ENCODE results near the gene CASZ1.

CASZ1 gene

DNA sequence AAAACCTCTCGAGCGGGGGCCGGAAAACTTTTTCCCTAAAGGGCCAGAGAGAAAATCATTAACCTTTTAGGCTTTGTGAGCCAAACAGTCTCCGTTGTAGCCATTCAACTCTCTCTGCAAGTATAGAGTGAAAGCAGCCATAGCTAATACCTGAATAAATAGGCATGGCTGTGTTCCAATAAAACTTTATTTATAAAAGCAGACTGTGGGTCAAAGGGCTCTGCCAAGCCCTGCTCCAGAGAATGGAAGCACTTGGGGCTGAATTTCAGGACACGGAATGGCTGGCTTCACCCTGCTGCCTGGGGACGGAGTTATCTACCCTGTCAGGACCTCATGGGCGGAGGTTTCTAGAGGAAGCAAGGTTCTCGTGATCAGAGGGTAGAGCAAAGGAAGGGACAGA, 92.7 kb downstream of the CASZ1 start:
- no peak for DNase-seq

DNA sequence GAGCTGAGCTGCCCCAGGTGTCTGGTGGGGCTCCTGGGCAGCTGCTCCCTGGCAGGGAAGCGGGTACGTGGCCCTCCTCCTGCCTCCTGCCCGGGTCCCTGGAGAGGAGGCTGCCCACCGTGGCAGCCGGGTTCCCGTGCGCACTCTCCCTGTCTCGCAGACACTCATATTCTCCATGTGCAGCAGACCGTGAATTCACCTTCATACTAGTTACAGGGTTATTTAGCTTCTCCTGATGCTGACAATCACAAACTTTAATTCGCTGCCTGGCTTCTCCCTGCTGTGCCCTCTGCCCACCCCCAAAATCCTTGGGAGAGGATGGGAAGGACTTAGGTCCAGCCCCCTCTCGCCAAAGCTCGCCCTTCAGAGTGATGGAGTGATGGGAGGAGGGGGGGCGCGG, 95.3 kb downstream of the CASZ1 start:
- no peak for DNase-seq

DNA sequence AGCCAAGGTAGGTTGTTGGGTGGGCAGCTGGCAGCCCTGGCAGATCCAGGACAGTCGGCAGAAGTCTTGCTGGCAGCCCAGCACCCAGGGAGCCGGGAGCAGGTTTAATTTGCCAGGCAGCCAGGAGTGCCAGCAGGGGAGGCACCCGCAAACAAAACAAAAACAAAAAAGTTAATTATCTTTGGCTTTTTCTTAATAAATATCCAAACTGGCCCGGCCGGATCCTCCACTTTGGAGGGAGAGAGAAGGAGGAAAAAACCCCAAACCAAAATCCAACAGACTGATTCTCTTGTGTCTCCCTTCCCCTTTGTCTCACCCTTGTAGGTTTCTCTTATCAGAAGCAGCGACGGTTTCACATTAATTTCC, 97.0 kb downstream of the CASZ1 start:
- no peak for DNase-seq

DNA sequence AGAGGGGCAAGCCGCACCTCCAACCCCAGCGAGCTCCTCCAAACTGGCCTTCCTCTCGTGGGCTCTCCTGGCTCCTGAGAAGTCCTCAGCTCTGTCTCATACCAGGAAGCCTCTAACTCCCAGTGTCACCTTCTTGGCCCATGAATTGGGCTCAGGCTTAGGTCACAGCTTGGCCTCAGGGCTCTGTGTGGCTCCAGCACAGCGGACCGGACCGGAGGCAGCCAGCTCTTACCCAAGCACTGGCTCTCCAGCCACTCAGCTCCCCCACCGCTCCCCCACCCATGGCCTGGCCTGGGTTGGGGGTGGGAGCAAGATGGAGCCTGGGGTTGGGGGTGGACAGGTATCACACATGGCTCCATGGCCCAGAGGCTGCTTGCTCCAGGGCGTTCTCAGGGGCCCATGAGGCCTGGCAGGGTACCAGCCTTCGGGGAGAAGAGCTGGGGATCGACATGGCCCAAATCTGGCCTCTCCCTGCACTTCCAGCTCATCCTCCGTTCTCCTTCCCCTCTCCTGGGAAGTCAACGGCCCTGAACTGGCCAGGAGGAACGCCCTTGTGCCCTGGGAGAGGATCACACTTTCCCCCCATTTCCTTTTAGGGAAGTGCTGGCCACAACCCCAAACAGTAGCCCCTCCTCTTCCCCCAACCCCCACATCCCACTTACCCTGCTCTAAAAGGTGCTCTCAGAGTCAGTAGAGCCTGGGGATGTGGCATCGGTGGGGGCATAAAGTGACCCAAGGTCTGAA, 97.5 kb downstream of the CASZ1 start:
- no peak for DNase-seq

DNA sequence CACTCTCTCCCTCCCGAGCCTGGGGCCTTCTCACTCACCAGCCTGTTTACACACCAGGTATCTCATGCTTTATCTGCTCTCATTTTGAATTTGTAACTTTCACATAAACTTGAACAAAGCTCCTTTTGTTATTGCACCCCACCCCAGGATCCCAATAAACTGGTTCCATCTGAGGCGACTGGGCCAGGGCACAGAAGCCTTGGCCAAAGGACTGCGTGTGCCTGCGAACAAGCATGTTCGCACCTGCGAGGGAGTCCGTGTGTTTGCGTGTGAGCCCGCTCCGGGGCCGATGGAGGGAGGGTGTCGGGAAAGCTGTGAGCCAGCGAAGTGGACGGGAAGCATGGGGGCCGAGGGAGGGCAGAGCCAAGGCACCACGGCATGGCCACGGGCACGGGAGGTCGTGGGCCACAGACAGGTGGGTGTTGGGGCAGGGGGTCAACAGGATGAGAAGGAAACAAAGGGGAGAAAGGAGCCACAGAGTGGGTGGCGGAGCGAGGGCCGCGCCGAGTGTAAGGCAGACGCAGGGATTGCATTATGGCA, 98.8 kb downstream of the CASZ1 start:
- no peak for DNase-seq

DNA sequence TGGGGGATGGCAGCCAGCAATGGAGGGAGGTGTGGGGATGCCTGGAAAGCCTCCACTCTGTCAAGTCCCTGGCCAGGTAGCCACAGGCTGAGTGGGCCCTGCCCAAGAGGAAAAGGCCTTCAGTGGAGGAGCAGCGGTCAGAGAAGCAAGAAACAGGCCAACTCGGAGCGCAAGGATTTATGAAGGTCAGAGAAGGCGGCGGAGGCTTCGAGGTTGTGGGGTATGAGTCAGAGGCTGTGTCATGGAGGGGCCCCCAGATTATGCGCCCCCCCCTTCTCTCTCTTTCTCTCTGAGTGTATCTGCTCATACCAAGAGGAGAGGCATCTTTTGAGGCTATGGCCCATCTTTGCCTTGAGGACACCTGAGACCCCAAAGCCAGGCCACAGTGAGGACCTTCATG, 99.5 kb downstream of the CASZ1 start:
- no peak for DNase-seq

DNA sequence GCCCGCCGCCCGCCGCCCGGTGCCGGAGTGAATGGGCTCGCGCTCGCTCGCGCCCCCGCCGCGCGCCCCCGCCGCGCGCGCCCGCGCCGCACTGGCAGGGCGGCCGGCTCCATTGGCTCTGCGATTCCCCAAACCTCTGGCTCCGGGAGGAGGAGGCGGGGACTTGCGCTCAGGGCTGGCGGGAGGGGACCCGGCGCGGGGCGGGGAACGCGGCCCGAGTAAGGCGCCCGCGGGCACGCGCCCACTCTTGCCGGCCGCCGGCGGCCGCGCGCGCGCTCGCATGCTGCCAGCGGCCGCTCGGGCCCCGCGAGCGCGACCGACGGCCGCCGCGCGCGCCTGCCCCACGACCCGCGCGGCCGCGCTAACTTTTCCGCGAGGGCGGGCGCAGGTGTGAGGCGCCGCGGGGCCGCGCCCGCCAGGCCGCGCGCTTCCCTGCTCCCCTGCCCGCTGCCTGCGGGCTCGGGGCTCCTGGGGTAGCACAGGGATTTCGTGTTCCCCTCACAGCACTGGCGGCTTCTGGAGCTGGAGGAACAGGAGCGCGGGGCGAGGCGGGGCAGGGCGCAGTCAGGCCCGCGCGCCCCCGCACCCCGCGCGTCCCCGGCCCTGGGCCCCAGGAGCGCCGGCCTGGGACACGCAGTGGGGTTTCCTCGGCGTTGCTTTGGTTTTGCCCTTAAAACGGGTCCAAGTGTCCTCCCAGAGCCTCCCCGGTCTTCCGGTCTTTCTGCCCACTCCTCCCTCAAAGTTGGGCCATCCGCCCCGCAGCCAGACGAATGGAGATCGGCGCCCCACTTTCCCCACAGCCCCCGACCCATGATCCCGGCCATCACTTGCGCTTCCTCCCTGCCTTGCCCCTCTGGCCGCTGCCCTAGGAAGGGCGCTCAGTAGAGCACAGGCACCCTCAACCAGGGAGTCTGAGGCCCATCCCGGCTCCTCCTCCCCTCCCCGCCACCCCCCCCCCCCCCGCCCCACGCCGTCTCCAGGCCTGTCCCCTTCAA, 101.5 kb downstream of the CASZ1 start:
- DNase-seq: peak; percentile 84

DNA sequence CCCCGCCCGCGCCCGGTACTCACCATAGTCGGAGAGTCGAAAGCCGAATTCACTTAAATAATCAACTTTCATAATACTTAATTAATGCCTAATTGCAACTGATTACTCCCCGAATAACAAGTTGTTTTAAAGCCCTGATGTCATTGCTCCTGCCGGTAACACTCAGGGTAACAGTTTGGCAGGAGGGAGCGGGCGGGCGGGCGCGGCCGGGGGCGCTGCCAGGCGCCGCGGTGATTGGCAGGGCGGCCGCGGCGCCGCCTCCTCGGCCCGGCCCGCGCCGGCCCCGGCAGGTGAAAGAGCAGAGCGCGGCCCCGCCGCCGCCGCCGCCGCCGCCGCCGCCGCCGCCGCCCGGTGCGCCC, 102.2 kb downstream of the CASZ1 start:
- DNase-seq: peak; percentile 56

DNA sequence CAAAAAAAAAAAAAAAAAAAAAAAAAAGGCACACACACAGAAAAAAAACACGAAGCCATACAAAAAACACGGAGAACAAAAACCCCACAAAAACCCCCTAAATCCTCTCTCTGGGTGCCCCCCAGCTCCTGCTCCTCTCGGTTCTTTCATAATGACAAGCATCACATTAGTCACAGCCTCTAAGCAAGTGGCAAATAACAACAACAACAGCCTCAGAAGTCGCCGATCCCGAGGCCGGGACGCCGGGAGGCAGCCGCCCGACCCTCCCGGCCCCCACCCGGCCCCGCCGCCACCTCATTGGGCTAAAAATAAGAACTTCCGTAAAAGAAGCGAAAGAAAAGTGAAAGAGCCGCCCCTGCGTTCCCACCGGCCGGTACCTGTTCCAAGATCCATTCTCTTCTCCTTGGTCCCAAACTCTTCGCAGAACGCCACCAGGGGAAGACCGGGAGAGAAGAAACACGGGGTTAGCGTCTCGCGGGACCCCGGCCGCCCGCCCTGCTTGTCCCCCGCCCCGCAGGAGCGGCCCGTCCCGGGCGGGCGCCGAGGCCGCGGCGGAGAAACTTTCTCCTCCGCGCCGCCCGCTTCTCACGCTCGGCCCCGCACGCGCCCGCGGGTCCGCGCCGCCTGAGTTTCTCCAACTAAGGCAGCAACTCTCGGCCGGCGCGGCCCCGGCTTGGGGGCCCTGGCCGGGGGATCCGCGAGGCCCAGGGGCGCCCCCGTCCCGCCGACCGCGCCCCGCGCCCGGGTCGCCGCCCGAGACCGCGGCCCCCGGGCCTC, 102.8 kb downstream of the CASZ1 start:
- peak; percentile 16 for DNase-seq

DNA sequence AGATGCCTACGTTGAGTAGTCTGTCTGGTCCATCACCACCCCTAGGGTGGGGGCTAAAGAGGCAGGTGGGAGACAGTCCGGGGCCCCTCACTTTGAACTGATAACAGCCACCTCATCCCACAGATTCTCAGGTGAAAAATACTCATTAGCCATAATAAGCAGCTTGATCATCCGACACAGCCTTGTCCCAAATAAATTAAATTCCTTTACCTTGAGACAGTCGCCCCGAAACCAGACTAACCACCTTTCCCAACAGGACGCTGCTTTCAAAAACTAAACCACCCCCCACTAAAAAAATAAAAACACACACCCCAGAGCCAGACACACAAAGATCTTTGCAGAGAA, 103.3 kb downstream of the CASZ1 start:
- DNase-seq: no peak

DNA sequence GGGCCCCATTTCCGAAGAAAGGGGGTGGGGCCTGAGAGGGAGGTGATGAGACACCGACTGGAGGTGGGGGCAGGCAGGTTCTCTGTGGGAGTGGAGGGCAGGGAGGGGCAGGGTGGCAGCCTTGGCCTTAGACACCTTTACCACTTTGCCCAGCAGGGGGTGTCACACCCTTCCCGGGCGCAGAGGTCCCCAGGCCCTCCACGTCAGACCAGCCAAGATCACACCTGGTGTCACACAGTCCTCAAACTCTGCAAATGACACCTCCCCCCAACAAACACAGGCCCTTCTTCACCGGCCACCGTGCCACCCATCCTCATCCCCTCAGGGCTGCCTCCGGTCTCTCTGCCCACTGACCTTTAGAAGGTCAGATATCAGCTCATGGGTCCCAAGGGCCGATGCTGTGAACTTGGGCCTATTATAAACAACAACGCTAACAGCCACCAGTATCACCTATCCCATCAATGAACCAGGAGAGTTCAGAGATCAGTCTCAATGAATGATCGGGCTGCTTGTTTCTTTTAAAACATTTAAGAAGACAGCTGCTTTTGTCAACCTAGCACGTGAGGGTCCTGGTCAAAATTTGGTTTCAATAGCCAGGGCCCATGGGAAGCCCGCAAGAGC, 103.9 kb downstream of the CASZ1 start:
- DNase-seq: peak; percentile 56

DNA sequence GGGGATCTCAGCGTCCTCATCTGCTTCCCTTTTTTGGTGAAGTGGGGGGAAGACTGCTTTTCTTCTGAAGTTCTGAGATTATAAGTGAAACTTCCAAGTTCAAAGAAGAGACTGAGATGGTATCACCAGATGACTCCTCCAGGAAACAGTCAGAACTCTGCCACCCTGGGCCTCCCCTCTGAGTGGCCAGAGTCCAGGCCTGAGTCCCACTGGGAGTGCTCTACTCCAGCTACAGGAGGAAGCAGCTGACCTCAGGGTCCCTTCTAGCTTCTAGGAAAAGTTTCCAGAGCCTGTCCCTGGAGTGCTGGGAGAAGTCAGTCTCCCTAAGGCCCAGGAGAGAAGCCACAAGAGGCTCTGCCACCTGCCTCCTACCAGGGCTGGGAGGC, 104.7 kb downstream of the CASZ1 start:
- DNase-seq: no peak

DNA sequence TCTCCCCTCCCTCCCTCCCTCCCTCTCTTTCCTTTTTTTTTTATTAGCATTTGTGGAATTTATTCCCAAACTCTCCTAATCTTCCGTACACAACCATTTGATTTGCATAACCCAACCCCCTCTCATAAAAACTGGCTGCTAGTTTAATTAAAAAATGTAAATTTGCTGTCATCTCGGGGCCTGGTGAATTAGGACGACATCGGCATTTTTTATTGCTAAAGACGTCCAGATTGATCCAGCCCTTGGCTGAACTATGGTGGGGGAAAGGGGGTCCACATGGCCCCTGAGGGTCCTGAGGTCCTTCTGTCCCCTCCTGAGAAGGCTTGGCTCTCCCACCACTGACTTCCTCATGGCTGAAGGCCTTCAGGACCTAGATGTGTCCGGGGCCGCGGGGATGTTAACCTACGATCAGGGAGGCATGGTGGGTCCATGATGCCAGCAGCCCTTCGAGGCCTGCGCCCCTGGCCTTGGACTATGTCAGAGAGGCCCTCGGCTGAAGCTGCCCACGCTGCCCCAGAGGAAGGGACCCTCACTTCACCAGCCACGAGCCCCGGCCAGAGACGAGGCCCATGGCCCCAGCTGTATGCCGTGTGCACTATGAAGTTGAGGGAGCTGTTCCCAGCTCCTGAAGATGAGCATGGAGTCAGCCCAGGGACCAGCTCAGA, 105.2 kb downstream of the CASZ1 start:
- no peak for DNase-seq

DNA sequence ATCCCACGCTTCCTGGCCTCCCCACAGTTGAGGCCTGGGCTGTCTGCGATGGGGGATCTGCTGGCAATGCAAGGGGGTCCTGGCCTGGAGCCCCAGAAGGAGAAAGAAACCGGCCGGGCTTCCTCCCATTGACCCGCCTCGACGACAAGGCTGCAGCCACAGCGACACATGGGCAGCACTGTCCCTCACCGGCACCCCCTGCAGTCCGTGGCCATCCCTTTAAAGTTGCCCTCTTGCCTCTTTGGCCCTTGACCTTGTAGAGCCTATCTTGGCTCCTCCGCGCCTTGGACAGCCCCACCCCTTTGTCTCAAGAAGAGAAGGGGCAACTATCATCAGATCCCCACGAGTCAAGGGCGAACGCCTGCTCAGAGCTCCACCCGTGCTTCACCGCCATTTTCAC, 106.0 kb downstream of the CASZ1 start:
- DNase-seq: peak; percentile 2

DNA sequence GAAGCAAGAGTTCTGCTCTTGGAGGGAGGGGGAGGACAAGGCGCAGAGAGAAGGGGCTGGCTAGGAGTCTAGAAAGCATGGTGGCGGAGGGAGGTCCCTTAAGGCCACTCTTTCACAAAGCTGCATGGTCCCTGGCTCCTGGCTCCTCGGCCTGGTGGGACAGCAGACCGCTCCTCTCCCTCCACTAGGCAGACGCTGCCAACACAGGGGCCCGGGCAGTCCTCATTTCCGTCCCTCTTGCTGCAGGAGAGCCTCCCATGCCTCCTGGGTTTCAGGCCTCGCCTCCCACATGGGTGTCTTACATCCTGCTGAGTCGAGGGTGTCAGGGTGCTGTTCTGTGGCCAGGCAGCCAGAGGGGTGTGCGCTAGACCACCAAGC, 108.0 kb downstream of the CASZ1 start:
- DNase-seq: no peak

DNA sequence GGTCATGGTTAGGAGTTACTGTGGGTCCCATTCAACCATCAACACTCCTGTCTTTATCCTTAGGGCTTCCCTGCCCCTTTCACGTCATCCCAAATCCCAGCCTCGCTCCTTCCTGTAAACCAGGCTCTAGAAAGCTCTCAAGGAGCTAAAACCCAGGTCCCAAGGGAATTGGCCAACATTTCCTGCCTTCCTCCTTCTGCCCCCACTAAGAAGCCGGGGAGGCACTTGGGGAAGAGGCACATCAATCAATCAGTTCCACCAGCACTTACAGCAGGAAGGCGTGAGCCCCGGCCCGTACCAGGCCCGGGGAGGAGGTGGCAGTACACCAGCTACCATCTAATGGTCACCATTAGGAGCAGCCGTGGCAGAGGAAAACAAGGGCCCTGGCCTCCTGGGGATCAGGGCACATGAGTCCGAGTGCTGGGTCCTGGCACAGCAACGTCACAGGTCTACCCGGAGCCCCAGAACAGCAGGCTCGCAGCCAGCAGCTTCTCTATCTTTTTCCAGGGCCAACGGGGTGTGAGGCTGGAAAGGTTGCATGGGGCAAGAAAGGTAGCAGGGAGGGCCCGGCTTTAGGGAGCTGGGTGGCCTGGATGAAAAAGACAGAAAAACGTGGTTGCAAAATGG, 108.6 kb downstream of the CASZ1 start:
- no peak for DNase-seq

DNA sequence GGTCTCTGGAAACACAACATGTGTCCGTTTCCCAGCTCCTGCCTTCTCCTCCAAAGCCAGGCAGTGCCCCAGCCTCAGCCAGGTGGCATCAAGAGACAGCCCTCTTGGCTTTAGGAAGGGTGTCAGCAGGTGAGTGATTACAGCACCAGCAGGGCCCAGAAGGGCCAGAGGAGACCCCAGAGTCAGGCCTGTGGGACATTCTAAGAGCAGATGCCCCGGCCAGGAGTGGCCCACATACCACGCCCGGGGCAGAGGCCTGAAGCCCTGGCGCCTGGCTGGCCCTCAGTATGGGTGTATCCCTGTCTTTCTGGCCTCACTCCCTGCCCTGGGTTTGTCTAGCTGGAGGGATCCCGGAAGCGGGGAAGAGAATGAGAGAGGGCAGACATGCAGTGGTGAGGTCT, 109.2 kb downstream of the CASZ1 start:
- DNase-seq: no peak

DNA sequence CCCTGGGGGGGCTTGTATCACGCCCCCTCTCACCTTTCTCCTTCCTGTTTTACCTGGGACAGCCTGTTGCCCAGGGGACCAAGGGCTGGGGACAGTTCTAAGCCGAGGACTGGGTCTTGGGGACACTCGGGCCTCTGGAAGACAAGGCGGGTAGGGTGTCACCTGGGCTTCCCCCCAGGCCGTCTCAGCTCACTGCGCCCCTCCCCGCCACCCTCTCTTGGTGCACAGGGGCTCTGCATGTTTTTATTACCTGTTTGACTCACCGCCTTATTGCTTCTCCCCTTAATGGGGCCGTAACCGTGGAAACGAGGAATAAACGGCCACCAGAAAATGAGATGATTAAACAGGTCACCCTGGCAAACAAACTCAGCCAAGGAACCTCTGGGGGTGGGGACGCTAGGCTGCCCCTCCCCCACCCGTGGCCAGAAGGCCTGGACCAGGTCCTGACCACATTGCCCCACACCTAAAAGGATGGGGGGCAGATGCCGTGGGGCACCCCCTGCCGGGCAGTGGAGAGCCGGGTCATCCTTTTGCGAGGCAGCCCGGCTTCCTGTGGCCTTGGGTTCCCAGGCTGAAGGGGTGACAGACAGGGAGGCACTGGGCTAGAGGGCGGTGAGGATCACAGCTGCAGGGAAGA, 109.9 kb downstream of the CASZ1 start:
- no peak for DNase-seq

DNA sequence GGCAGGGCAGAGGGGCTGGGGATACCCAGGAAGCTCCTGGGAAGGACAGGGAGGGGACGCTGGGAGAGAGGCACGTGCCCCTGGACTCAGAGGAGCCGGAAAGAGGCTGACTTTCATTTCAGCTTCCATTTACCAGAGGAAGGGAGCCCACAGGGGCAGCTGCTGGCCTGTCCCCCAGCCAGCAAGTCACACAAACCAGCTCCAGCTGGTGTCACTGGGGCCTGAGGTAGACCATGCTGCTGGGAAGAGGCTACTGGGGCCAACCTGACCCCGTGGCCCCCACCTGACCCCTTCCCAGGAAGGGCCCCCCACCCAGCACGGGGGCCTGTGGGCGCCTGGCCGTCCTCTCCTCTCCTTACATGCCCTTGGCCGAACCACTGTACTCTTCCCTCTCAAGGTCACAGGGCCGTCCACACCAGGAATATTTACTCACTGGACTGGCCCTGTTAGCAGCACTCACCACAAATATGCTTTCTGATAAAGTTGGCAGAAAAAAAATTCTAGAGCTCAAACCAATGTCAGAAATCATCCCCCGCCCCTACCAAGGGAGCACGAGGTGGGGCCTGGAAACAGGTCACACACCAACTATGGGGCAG, 110.5 kb downstream of the CASZ1 start:
- DNase-seq: no peak

DNA sequence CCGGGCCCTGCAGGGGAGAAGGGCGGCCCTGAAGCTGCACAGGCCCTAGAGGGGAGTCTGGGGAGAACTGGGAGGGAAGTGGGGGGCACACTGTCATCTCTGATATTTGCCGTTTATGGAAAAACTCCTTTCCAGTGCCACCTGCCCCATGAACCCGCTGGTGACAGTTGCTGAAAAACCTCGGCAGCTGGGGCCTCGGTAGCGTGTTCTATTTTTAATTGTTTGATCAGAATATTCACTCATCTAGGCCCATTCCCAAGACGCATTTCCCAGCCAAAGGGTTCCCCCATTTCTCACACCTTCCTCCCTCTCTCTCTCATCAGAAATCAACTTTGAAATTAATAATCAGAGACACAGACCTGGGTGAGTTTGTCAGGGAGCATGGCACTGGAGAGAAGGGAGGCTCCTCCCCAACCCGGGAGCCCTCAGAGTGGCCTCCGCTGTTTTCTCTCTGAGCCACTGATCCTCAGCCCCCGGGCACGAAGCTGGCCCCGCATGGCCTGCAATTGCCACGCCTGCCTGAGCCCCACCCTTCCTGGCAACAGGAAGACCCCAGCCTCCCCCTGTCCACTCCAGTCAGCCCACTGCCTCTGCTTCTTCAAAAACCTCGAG, 111.1 kb downstream of the CASZ1 start:
- no peak for DNase-seq

DNA sequence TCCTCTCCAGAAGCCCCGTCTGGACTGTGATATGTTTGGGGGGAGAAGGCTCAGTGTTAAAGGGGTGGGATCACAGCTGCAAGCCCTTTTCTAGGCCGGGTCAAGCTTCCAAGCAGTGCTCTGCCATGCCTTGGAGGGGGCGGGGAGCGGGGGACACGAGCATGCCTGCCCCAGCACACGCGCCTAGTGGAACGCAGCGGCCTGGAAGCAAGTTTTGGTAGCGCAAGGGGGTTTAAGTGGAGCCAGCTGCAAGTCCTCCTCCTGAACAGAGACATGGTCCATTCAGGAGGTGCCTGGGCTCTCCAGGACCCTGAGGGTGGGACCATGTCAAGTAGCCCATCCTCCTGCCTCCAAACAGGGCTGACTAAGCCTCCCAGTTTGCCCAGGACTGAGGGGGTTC, 112.2 kb downstream of the CASZ1 start:
- DNase-seq: no peak

All from hematopoietic multipotent progenitor cell treated with erythropoietin and hydrocortisone succinate and interleukin-3 and kit ligand, for 8 days (in vitro differentiated cells).